ENCODE results near the gene ATXN7L2. TPM values are rescaled to one million over a fixed set of nuclear protein-coding genes. Genes with fewer than 3 reads are reported as not detected.

The ATXN7L2 gene
- total RNA-seq, 1 donor: 5.7 TPM

DNA sequence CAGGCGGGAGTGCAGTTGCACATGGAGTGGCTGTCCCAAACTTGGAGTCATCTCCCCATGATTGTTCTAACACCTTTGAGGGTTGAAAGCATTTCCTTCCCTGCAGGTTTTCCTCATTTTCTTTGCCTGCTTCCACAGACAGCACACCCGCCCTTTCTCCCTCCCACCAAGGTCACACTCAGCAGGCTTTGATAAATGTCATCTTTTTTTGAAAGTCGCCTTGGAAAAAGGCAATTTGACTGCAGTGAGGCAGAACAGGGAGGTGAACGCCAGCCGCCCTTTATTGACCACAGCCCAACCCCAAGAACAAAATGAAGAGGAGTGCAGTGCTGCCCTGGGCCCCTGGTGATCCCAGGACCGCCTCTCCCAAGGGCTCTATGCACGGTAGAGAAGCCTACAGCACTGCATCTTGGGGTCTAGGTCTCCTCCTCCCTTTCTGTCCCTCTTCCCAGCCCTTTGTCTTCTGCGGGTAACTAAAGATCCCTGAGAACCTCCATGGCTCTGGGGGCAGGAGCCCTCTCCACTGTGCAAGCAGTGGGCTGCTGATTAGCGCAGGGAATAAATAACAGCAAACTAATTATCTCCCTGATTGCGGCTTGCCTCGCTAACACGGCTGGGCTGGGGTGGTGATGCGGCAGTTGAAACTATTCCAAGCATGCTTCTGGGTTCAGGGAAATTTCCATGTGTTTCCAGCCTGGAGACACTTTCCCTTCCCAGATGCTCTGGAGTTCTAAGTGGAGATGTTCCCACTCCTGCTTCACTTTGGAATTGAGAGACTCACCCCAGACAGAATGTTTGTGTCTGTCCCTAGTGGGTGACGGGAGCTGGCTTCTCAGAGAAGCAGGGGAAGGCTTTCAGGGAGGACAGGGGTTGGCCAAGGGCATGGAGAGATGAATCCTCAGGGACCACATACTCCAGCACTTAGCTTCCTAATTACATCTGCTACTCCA is 37.6 kb downstream of the ATXN7L2 start:
- no peak for DNase-seq (ENCODE audit: low read depth in 2 of 3, low spot score in 2 of 3)

DNA sequence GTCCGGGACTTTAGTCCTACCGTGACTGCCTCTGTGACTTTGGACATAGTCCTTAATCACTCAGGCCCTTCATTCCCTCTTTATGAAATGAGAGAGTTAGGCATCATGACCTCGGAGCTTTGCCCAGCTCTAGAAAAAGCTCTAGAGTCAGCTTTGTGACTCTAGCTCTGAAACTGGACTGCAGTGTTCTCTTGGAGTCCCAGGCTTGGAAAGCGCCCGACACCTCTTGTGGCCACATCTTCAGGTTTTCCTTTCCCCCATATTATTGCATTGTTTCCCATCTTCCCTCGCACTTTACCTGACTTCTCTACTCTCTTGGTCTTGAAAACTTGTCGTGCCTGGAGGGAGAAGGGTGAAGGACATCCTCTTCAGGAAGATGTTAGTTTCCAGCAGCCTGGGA is 38.3 kb downstream of the ATXN7L2 start:
- DNase-seq (ENCODE audit: low read depth in 2 of 3, low spot score in 2 of 3): no peak

DNA sequence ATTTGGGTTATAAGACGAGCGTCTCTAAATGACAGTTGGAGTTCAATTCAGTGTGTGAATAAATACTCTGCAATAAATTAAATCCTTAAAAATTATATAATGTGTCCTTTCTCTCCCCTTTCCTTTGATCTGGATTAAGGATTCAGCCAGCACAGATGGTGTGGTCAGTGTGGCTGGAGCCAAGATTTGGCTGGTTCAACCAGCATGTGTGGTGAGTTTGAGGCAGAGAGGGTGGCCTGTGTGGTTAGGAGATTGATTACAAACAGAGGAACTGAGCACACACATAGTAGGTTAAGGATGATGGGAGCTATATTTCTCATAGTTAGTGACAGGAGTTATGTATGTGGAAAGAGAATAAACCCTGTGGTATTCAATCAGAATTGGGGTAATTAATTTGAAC is 40.0 kb downstream of the ATXN7L2 start:
- DNase-seq (ENCODE audit: low read depth in 2 of 3, low spot score in 2 of 3): no peak

DNA sequence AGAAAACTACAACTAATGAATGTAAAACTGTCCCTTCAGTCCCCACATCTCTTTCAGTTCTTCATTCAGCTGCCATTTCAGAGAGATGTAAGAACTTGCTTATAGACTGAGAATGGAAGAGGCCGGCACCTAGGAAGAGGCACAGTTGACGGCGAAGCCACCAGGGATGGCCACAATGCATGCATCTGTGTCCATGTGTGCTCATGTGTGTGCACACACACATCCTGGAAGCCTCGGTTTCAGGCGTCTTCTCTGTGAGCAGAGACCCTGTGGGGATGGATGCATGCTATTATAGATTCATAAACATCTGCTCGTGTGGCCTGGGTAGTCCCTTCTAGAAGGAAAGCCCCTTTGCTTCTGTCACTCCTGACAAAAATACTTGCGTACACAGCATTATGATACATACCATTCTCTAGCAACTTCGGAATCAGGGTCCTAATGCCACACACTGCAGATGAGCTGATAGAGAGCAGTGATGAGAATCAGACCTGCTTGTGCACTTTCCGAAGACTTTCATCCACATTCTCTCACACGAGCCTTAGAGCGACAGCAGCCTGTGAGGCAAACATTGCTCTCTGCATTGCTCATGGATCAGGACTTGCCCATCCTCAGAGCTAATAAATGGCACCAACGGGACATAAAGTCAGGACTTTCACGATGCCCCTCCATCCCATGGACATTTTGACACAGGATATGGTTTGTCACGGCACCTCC is 43.5 kb downstream of the ATXN7L2 start:
- DNase-seq (ENCODE audit: low read depth in 2 of 3, low spot score in 2 of 3): no peak

DNA sequence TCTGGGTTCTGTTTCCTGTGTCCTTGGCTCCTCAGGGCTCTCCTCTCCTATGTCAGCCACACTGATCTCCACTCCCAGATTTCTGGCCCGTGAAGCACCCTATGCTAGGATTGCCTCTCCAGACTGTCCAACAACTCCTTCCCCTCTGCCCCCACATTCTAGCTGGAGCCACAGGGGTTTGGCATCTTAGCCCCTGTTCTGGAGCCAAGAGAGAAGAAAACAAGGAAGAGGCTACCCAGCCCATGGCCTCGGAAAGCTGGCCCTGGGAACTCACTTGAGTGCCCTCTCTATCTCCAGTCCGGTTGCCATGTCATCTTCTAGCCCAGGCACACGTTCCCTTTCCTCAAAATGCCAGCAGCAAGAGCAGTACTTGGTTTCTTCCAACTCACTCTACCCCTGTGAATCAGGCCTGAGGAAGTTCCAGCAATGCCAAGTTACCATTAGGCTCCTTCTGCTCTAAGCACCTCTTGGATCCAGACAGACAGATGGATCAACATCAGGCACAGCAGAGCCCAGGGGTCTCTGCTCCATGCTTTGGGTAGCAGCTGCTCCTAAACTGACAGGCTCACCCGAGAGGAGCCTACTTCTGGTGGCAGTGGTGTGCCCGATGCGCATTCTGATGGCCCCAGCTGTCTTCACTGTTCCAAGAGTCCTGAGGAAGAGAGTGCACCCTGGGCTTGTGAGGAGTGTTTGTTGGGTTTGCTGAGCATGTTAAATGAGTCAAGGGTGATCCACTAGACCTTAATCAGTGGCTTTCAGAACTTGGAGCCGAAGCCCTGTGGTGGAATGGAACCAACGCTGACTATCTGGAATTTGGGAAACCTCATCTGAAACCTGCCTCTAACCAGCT is 44.4 kb downstream of the ATXN7L2 start:
- DNase-seq (ENCODE audit: low read depth in 2 of 3, low spot score in 2 of 3): no peak

DNA sequence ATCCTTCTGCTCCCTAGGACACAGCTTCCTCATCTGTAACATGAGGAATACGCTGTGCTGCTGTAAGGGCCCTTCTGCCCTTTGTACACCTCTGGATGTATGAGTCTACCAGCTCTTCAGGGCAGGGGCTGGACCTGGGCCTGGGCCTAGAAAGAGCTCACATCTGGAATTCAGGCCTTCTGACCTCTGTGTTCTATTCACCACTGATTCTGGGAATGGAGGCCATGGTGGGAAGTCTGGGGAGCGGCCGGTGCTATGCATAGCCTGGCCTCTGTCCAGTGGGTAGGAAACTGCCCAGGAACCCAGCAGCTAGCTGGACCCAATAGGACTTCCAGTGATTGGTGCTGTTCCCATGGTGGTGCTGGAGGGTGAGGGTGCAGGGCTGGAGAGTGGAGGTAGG is 45.0 kb downstream of the ATXN7L2 start:
- no peak for DNase-seq (ENCODE audit: low read depth in 2 of 3, low spot score in 2 of 3)

DNA sequence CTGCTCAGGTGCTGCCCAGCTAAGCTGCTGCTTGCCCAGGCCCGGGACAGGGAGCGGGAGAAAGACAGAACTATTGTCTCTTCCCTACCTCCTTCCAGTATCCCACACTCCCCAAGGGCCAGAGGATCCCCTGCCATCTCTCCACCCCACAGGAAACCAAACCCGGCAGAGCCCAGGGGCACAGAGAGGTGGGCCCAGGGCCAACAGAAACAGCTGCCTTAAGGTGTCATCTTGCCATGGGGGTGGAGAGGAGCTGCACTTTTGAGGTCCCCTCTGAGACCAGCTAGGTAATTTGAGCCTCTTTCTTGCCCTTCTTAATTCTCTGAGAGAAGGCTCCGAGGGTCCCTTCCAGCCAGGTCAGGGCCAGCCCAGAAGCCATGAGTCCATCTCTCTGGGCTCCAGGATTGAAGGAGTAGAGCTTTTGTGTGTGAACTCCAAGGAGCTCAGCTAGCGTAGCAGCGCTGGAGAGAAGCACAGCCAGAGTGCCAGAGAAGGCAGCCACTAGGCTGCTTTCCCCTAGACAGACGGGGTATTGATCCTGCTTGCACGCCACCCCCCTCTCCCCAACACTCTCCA is 46.3 kb downstream of the ATXN7L2 start:
- no peak for DNase-seq (ENCODE audit: low read depth in 2 of 3, low spot score in 2 of 3)

DNA sequence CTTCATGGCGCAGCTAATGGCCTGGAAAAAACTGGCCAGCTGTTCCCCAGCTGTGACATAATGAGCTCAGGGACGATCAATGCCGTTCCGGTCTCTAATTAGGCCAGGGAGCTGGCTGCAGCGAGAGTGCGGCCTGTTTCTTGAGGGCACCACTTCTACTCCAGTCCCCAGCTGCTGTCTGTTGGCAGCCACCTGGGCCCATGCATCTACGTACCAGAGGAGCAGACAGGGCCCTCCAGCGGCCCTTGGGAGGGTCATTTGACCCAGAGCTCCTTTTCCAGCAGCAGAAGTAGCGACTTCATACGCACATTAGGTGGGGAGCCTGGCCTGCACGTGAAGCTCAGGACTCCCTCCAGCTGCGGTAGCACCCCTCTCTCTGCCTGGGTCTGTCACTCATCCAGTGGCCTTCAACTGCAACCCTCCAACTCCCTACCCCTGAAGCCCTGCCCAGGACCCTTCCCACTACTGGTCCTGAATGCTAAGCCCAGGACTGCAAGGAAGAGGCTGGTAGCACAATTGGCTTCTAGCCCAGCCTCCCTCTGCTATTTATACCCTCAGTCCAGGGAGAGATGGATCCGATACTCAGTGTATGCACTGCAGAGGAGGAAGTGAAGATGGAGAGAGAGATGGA is 46.9 kb downstream of the ATXN7L2 start:
- no peak for DNase-seq (ENCODE audit: low read depth in 2 of 3, low spot score in 2 of 3)

DNA sequence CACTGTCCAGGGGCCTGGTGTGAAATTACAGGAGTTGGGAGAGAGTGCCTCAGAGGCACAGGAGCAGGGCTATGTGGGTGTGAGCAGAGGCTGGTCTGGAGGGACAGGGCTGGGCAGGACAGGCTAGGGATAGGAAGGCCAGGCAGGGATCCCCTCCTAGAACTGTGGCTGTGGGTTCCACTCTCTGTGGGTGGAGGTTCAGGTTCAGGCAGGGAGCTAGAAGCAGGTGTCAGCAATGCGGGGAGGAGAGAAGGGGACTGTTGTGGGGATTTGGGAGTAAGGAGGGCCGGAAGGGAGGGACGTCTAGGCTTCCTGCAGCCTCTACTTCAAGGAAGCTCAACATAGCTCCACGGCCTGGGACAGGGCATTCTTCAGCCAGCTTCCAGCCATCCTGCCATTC is 47.7 kb downstream of the ATXN7L2 start:
- DNase-seq (ENCODE audit: low read depth in 2 of 3, low spot score in 2 of 3): no peak

DNA sequence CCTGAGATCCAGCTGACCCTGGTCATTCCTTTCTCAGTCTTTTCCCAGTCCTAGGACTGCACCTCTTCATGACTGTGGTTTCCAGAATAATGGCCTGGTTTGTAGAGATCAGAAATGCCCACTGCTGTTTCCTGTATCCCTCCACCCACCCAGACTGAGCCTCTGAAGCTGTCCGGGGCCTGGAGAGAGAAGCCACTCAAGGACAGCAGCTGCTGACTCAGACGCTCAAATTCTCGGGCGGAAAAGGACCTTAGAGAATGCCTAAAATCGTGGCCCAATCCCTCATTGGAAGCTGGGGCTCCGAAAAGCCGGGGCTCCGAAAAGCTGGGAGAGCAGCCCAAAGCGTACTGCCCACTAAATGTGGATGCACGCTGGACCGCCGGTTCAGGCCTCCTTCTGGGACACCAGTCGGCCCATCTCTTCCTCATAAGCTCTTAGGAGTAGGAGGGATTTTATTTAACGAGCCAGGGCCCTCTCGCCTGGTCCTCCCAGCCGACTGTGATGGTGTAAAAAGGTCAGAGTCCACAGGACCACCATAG is 48.2 kb downstream of the ATXN7L2 start:
- DNase-seq (ENCODE audit: low read depth in 2 of 3, low spot score in 2 of 3): no peak

DNA sequence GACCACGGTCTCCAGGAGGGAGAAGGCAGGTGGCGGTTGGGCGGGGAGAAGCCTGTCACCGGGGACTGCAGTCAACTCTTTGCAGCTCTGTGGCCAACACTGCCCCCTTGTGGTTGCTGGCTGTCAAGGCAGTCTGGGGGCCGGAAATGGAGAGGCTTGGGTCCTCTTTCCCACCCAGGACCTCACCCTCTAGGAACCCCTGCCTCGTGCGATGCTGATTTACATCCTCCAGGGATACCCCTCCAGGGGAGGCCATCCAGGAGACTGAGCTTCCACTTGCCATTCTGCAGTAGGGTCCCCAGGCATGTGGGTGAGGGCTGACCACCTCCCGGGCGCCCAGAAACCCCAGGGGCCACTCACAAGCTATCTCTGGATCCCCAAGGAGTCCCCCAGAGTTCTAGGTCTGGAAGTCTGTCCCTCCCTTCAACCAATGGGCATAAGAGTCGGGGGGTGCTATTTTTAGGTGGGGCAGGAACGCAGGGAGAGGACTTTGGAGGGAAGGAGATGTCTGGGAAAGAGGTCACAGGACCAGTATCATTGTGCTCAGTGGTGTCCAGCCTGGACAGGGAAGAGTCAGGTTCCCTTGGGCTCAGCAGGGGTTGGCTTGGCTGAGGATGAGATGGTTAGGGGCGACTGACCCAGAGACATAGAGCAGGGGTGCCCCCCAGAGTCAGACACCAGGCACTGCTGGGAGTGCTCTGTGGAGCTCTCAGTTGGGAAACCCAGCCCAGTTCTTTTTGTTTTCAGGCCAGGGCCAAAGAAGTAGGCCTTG is 48.8 kb downstream of the ATXN7L2 start:
- DNase-seq (ENCODE audit: low read depth in 2 of 3, low spot score in 2 of 3): peak; percentile 71 to 88 (median 82)

DNA sequence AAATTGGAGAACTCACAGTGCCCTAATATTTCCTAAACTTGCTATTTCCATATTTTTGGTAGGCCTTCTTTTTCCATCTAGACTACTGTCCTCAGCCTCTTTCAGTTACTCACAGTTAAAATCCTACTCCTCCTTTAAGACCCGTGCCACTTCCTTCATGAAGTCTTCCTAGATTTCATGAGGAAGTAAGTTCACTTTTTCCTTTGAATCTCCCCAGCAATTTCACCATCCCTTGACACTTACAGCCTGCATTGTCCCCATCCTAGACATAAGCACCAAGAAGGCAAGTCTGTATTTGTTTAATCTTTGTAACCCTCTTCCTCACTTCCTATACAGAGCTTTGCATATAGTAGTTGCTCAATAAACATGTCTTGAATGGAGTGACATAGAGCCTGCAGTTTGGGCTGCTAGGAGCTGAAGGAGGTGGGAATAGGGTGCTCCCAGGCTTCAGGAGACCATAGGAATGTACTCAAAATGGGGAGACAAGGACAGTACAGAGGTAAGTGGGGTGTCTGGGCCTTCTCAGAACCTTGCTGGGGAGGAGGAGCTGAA is 50.7 kb downstream of the ATXN7L2 start:
- DNase-seq (ENCODE audit: low read depth in 2 of 3, low spot score in 2 of 3): no peak

DNA sequence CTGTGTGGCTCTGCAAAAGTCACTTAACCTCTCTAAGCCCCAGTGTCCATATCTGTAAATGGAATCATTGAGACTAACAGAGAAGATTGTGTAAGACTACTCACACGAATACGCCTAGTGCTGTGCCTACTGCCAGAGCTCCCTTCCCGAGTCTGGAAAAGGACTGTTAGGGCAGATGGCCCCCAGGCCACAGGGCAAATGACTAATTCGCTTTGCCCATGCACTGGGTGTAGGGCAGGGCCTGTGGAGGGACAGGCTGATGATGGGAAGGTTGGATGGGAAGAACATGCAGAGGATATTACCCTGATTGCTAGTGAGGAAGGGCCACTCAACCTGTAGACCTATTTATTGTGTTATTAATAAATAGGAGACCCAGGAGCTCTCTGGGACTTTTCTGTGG is 51.8 kb downstream of the ATXN7L2 start:
- no peak for DNase-seq (ENCODE audit: low read depth in 2 of 3, low spot score in 2 of 3)

DNA sequence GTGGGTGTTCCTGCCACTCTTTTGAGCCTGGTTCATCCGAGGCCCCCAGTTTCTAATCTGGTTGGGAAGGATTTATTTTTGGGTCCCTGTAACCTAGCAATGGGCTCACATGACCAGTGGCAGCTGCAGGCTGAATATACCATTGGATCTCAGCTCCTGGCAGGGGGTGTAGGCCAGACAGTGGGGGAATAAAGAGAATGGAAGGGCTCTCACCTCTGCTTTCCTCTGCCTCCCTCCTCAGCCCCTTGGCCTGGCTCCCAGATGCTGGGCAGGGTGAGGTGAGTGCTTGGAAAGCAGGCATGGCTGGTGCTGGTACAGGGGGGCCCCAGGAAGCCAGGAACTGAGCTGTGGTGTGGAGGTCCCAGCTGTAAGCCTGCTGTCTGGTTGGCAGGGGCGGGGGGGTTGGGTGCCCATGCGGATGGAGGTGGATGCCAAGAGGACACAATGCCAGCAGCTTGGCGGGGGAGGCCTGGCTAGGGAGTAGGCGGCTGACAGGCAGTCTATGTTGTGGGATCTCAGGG is 52.3 kb downstream of the ATXN7L2 start:
- no peak for DNase-seq (ENCODE audit: low read depth in 2 of 3, low spot score in 2 of 3)

DNA sequence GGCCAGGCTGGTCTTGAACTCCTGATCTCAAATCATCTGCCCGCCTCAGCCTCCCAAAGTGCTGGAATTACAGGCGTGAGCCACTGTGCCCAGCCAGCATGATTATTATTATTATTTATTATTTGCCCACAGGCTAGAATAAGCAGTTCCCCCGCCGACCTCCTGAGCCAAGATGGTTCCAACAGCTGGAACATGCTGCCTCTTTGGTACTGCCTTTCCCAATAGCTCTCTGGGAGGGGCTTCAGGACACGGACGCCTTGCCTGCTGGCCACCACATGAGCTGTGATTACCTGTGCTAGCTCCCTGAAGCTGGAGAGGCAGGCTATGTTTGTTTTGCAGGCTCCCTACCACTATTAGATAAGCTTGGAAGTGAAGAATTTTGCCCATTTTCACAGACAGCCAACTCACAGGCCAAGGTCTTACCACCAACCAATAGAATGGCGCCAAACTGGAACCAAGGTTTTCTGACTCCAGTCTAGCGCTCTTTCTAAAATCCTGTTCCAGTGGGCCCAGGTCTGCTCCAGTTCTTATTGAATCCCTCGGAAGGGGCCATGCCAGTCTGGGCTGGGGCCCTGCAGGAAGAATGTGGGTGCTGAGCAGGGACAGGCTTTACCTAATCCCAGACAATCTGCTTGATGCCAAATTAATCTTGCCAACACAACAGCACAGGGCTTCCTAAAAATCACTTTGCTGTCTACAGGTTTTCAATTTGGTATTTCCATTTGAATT is 53.9 kb downstream of the ATXN7L2 start:
- DNase-seq (ENCODE audit: low read depth in 2 of 3, low spot score in 2 of 3): no peak

DNA sequence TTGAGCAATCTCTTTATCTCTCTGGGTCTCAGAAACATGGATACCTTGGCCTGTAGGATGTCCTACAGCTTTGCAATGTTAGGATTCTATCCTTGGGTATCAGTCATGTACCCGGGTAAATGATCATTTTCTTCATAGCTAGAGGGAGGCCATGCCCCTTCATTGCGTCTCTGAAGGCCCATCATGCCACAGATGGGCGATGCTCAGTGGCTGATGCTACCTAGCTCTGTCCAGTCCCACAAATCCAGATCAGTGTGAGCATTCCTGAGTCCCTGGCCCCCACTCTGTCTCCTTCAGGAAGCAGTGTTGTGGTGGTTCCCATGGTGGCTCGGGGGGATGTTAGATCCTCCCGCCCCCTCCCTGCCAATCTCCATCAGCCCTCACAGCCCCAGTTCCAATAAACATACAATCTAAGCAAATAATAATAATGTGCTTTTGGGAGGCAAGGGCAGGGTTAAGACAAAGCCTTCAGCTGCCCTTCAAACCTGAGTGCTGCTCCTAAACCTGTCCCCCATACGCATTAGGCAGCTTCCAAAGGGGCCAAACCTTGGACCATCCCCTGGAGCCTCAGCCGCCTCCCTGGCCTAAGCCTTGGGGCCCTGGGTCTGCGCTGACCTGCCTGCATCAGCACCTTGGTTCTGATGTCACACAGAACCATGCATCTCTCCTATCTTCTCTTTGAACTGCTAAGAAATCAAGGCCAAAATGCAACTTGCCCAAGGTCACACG is 55.3 kb downstream of the ATXN7L2 start:
- DNase-seq (ENCODE audit: low read depth in 2 of 3, low spot score in 2 of 3): no peak

DNA sequence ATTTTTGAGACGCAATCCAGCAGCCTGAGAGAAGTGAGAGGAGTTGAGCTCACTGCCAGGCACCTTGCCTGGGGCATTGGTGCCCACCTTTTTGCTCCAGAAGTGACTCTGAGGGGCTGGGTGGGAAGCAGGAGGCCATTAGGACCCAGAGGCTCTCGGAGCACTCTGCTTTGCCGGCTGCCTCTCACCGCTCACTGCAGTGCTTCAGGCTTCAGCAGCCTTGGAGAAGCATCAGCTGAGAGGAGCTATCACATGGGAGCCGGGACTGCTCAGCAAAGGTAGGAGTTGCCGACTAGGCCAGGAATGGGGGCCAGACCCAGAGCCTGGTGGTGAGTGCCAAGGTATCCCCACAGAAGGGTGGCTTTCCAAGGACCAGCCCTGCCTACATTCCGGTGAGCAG is 56.0 kb downstream of the ATXN7L2 start, which contains the start of gene GPR61:
GPR61 (plus strand) TSS at position 197 of the 400 bp plus-strand sequence. CDS start 3,151 bp downstream, outside the sequence.
- no peak for DNase-seq (ENCODE audit: low read depth in 2 of 3, low spot score in 2 of 3)
